Smooth muscle cell (in vitro differentiated cells): ENCODE results near the gene NELFB. TPM values are rescaled to one million over a fixed set of nuclear protein-coding genes. Genes with fewer than 3 reads are reported as not detected.

Experiments
- DNase-seq: peaks from one replicate; lab custom pipeline; 2025; ENCODE audit not compliant: unreplicated experiment; lab: John Stamatoyannopoulos, UW
- H2AFZ ChIP-seq: fragments of 200-600 bp; sonication (generic); 2 replicates; pipeline ENCODE4 v1.6.0; 2016; ENCODE audit warnings: antibody characterized with exemption, low read depth, mild to moderate bottlenecking
- H3F3A ChIP-seq: fragments of 200-600 bp; sonication (generic); 2 replicates; pipeline ENCODE4 v1.6.0; 2017; ENCODE audit warnings: antibody characterized with exemption, low read depth
- H3K27ac ChIP-seq: fragments of 200-600 bp; sonication (generic); 2 replicates; pipeline ENCODE4 v1.5.1; 2016; ENCODE audit warnings: low read depth, mild to moderate bottlenecking
- H3K27me3 ChIP-seq: fragments of 200-600 bp; sonication (generic); 2 replicates; pipeline ENCODE4 v1.6.1; 2016; ENCODE audit warnings: low read depth, mild to moderate bottlenecking
- H3K36me3 ChIP-seq: fragments of 200-600 bp; sonication (generic); 2 replicates; pipeline ENCODE4 v1.5.1; 2016; ENCODE audit warnings: low read depth
- H3K4me1 ChIP-seq: fragments of 200-600 bp; sonication (generic); 2 replicates; pipeline ENCODE4 v1.5.1; 2016; ENCODE audit warnings: low read depth
- H3K4me2 ChIP-seq: fragments of 200-600 bp; sonication (generic); 2 replicates; pipeline ENCODE4 v1.6.0; 2016; ENCODE audit warnings: mild to moderate bottlenecking
- H3K4me3 ChIP-seq: fragments of 200-600 bp; sonication (generic); 2 replicates; pipeline ENCODE4 v1.5.1; 2016; ENCODE audit warnings: mild to moderate bottlenecking
- H3K79me2 ChIP-seq: fragments of 200-600 bp; sonication (generic); 2 replicates; pipeline ENCODE4 v1.6.0; 2016; ENCODE audit warnings: low read depth, mild to moderate bottlenecking
- H3K9ac ChIP-seq: fragments of 200-600 bp; sonication (generic); 2 replicates; pipeline ENCODE4 v1.6.0; 2016; ENCODE audit warnings: low read depth
- H3K9me3 ChIP-seq: fragments of 200-600 bp; sonication (generic); replicated peaks from 2 replicates; pipeline ENCODE4 v1.5.1; 2016; ENCODE audit warnings: low read depth
- H4K20me1 ChIP-seq: fragments of 200-600 bp; sonication (generic); 2 replicates; pipeline ENCODE4 v1.6.0; 2016; ENCODE audit warnings: low read depth
- WGBS: methylation state at CpG from one replicate; pipeline ENCODE4 v1.1.7; 2016; ENCODE audit warnings: low lambda C conversion rate; 5-methylcytosine and 5-hydroxymethylcytosine counted together
- polyA plus RNA-seq: library from polyadenylated mRNA; unstranded; fragments of >200 nt; fragmentation: Nextera tagmentation; extraction: Ambion mirVana; gene quantifications from 2 replicates; pipeline ENCODE4 v1.2.1, GENCODE V29; 2016
- total RNA-seq: library from RNA; depleted of rRNA; stranded (reverse); fragments of >200 nt; gene quantifications from 2 replicates; pipeline ENCODE4 v1.2.3, GENCODE V29; 2014
- TF ChIP-seq, protein P1 (sequence below): fragments of 200-600 bp; sonication (generic); IDR thresholded peaks from 2 replicates; pipeline ENCODE4 v1.5.1; 2017; ENCODE audit warnings: borderline replicate concordance, mild to moderate bottlenecking, antibody characterized with exemption; ENCODE audit not compliant: insufficient read depth, poor library complexity, severe bottlenecking

The NELFB gene
- total and polyA plus RNA-seq, 2 experiments from 2014 or later: 23.3 to 60.9 TPM

- Histone ChIP-seq H3K4me1 (peaks cover 8% of the 10 kb centered on the region), H3K4me3 (peak within 1 kb of the TSS; percentile 61), H3K79me2 (no peaks in the 10 kb centered on the region), H3K4me2 (peak within 1 kb of the TSS; percentile 89), H3K27me3 (no peaks in the 10 kb centered on the region), H3K27ac (peak within 1 kb of the TSS; percentile 52), H3F3A (no peaks in the 10 kb centered on the region), H2AFZ (no peak within 1 kb of the TSS), H3K9ac (peak within 1 kb of the TSS; percentile 77), H4K20me1 (no peaks in the 10 kb centered on the region), H3K36me3 (no peaks in the 10 kb centered on the region), H3K9me3 (no peaks in the 10 kb centered on the region)
- TF ChIP-seq, protein P1, sequence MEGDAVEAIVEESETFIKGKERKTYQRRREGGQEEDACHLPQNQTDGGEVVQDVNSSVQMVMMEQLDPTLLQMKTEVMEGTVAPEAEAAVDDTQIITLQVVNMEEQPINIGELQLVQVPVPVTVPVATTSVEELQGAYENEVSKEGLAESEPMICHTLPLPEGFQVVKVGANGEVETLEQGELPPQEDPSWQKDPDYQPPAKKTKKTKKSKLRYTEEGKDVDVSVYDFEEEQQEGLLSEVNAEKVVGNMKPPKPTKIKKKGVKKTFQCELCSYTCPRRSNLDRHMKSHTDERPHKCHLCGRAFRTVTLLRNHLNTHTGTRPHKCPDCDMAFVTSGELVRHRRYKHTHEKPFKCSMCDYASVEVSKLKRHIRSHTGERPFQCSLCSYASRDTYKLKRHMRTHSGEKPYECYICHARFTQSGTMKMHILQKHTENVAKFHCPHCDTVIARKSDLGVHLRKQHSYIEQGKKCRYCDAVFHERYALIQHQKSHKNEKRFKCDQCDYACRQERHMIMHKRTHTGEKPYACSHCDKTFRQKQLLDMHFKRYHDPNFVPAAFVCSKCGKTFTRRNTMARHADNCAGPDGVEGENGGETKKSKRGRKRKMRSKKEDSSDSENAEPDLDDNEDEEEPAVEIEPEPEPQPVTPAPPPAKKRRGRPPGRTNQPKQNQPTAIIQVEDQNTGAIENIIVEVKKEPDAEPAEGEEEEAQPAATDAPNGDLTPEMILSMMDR: no peak
- WGBS: 77% methylated on average over 21 of the region's 23 CpGs
- DNase-seq: no peak
Observed at GRCh38 chr9:137224830-137225694, 30.1 kb upstream of the NELFB start, which contains the start of gene CYSRT1. CYSRT1 (plus strand) TSS chr9:137225174; CDS start chr9:137225622, 448 bp downstream.

- no peaks in the 10 kb centered on the region for H3K36me3 ChIP-seq
- peaks cover 8% of the 10 kb centered on the region for H3K4me1 ChIP-seq
- no peak overlapping the region for H3K9ac ChIP-seq
- H4K20me1 ChIP-seq: no peaks in the 10 kb centered on the region
- H2AFZ ChIP-seq: no peak overlapping the region
- no peak for DNase-seq
- H3K4me2 ChIP-seq: no peak overlapping the region
- WGBS: 90% methylated on average over 21 of the region's 21 CpGs
- no peaks in the 10 kb centered on the region for H3K27me3 ChIP-seq
- H3K9me3 ChIP-seq: no peaks in the 10 kb centered on the region
- no peaks in the 10 kb centered on the region for H3K79me2 ChIP-seq
- TF ChIP-seq, protein P1: no peak
- H3K4me3 ChIP-seq: no peak overlapping the region
- no peaks in the 10 kb centered on the region for H3F3A ChIP-seq
- peak overlapping the region; percentile 52 for H3K27ac ChIP-seq
Observed at GRCh38 chr9:137225699-137226331, 29.3 kb upstream of the NELFB start.

DNA sequence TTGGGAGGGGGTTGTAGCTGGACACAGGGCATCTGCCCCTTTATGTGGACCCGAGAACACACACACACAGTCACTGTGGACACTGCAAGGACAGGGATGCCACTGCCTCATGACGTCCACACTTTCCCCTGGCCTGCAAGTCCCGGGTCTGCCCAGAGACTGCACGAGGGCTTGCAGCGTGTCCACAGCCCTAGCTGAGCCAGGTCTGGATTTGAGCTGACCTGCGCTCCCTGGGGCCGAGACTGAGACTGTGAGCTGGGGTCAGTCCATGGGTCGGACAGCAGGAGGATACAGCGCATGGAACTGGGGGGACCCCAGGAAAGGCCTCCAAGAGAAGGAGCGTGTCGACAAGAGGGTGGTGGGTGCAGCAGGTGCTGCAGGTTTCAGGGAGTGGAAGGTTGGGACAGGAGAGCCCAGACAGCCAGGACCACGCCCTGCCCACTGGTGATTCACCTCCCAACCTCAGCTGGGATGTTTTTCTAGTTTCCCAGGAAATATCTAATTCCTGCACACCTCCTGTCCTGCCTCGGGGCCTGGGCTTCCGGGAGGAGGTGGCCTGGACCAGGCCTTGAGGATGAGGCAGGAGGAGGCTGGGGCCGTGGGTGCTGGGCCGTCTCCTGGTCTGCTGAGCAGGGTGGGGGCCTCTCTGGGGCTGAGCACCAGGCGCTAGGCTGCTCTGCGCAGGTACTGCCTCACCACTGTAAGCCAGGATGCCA, 28.6 kb upstream of the NELFB start:
- Histone ChIP-seq H3K27ac (peak overlapping the region; percentile 52), H3F3A (no peaks in the 10 kb centered on the region), H3K4me2 (no peak overlapping the region), H2AFZ (no peak overlapping the region), H3K27me3 (no peaks in the 10 kb centered on the region), H3K4me3 (no peak overlapping the region), H3K9me3 (no peaks in the 10 kb centered on the region), H3K36me3 (no peaks in the 10 kb centered on the region), H3K79me2 (no peaks in the 10 kb centered on the region), H3K4me1 (peaks cover 8% of the 10 kb centered on the region), H4K20me1 (no peaks in the 10 kb centered on the region), H3K9ac (no peak overlapping the region)
- WGBS: 81% methylated on average over 18 of the region's 18 CpGs
- TF ChIP-seq, protein P1: no peak
- no peak for DNase-seq
